ENCODE measurements around the gene SBK2. TPM values are rescaled to one million over a fixed set of nuclear protein-coding genes. Genes with fewer than 3 reads are reported as not detected.

SBK2 gene
- total and polyA plus RNA-seq, 5 donors, result 205 to 239 (median 210) TPM

GRCh38 chr19:55554741-55555152 lies 17.8 kb upstream of the SBK2 start:
- intact Hi-C loops (cut with DNase I), result no loop called here
- H3K4me3 ChIP-seq (ENCODE audit: low read length), result no peak overlapping the region
- DNase-seq, result peak in 1 of 3 donors; percentile 3
- H3K4me1 ChIP-seq (ENCODE audit: control insufficient read depth, insufficient read depth, low read length), result no peaks in the 10 kb centered on the region
- no peaks in the 10 kb centered on the region for H3K27me3 ChIP-seq (ENCODE audit: control insufficient read depth, insufficient read depth)
- no peaks in the 10 kb centered on the region for H3K9me3 ChIP-seq (ENCODE audit: control insufficient read depth, low read length)
- no peak overlapping the region for H3K27ac ChIP-seq (ENCODE audit: low read length)
- no peak for ATAC-seq
- 75% methylated on average over 8 of the region's 8 CpGs for WGBS

- Histone ChIP-seq H3K4me1 (ENCODE audit: control insufficient read depth, insufficient read depth, low read length) (no peaks in the 10 kb centered on the region), H3K27me3 (ENCODE audit: control insufficient read depth, insufficient read depth) (no peaks in the 10 kb centered on the region), H3K9me3 (ENCODE audit: control insufficient read depth, low read length) (no peaks in the 10 kb centered on the region), H3K27ac (ENCODE audit: low read length) (no peak overlapping the region), H3K4me3 (ENCODE audit: low read length) (no peak overlapping the region)
- WGBS, result 87% methylated on average over 9 of the region's 9 CpGs
- ATAC-seq (no peak), DNase-seq (peak in 1 of 3 donors; percentile 11)
- intact Hi-C loops (cut with DNase I), result no loop called here
These were observed 17.4 kb upstream of the SBK2 start for GRCh38 chr19:55554302-55554701.

GRCh38 chr19:55553217-55554182 lies 16.6 kb upstream of the SBK2 start:
- Histone ChIP-seq H3K4me1 (ENCODE audit: control insufficient read depth, insufficient read depth, low read length) (no peaks in the 10 kb centered on the region), H3K9me3 (ENCODE audit: control insufficient read depth, low read length) (no peaks in the 10 kb centered on the region), H3K4me3 (ENCODE audit: low read length) (no peak overlapping the region), H3K27ac (ENCODE audit: low read length) (no peak overlapping the region), H3K27me3 (ENCODE audit: control insufficient read depth, insufficient read depth) (no peaks in the 10 kb centered on the region)
- 55% methylated on average over 13 of the region's 13 CpGs for WGBS
- intact Hi-C loops (cut with DNase I), result no loop called here
- DNase-seq, result peak in 1 of 3 donors; percentile 4
- no peak for ATAC-seq

GRCh38 chr19:55552620-55553019 lies 15.7 kb upstream of the SBK2 start:
- no peak for ATAC-seq
- Histone ChIP-seq H3K27ac (ENCODE audit: low read length) (no peak overlapping the region), H3K4me3 (ENCODE audit: low read length) (no peak overlapping the region), H3K4me1 (ENCODE audit: control insufficient read depth, insufficient read depth, low read length) (no peaks in the 10 kb centered on the region), H3K27me3 (ENCODE audit: control insufficient read depth, insufficient read depth) (no peaks in the 10 kb centered on the region), H3K9me3 (ENCODE audit: control insufficient read depth, low read length) (no peaks in the 10 kb centered on the region)
- intact Hi-C loops (cut with DNase I), result no loop called here
- DNase-seq, result peak in 1 of 3 donors; percentile 40
- 67% methylated on average over 13 of the region's 13 CpGs for WGBS

GRCh38 chr19:55552206-55552605 lies 15.3 kb upstream of the SBK2 start:
- H3K27ac ChIP-seq (ENCODE audit: low read length), result no peak overlapping the region
- DNase-seq (peak in 1 of 3 donors; percentile 5), ATAC-seq (no peak)
- intact Hi-C loops (cut with DNase I), result no loop called here
- 73% methylated on average over 5 of the region's 5 CpGs for WGBS
- no peaks in the 10 kb centered on the region for H3K4me1 ChIP-seq (ENCODE audit: control insufficient read depth, insufficient read depth, low read length)
- H3K9me3 ChIP-seq (ENCODE audit: control insufficient read depth, low read length), result no peaks in the 10 kb centered on the region
- no peak overlapping the region for H3K4me3 ChIP-seq (ENCODE audit: low read length)
- no peaks in the 10 kb centered on the region for H3K27me3 ChIP-seq (ENCODE audit: control insufficient read depth, insufficient read depth)

GRCh38 chr19:55550321-55550650 lies 13.4 kb upstream of the SBK2 start:
- H3K27me3 ChIP-seq (ENCODE audit: control insufficient read depth, insufficient read depth), result no peaks in the 10 kb centered on the region
- ATAC-seq (no peak), DNase-seq (no peak)
- H3K27ac ChIP-seq (ENCODE audit: low read length), result no peak overlapping the region
- intact Hi-C loops (cut with DNase I), result no loop called here
- WGBS, result 39% methylated on average over 7 of the region's 7 CpGs
- no peaks in the 10 kb centered on the region for H3K9me3 ChIP-seq (ENCODE audit: control insufficient read depth, low read length)
- H3K4me1 ChIP-seq (ENCODE audit: control insufficient read depth, insufficient read depth, low read length), result no peaks in the 10 kb centered on the region
- no peak overlapping the region for H3K4me3 ChIP-seq (ENCODE audit: low read length)

- H3K27ac ChIP-seq (ENCODE audit: low read length), result peak overlapping the region; percentile 82
- no peak for ATAC-seq
These were observed 12.8 kb upstream of the SBK2 start for GRCh38 chr19:55549500-55550320.

GRCh38 chr19:55546822-55547614 lies 10.1 kb upstream of the SBK2 start:
- no peaks in the 10 kb centered on the region for H3K27me3 ChIP-seq (ENCODE audit: control insufficient read depth, insufficient read depth)

More at GRCh38 chr19:55549500-55550320, 12.8 kb upstream of the SBK2 start:
- WGBS, result 15% methylated on average over 36 of the region's 36 CpGs
- Histone ChIP-seq H3K9me3 (ENCODE audit: control insufficient read depth, low read length) (no peaks in the 10 kb centered on the region), H3K4me1 (ENCODE audit: control insufficient read depth, insufficient read depth, low read length) (no peaks in the 10 kb centered on the region), H3K4me3 (ENCODE audit: low read length) (peak overlapping the region; percentile 8), H3K27me3 (ENCODE audit: control insufficient read depth, insufficient read depth) (no peaks in the 10 kb centered on the region)
- peak in 2 of 3 donors; percentile 51 to 71 for DNase-seq
- intact Hi-C loops (cut with DNase I), result no loop called here

GRCh38 chr19:55546011-55546410 lies 9.1 kb upstream of the SBK2 start:
- peak; percentile 51 to 79 (median 64) for DNase-seq
- 20% methylated on average over 11 of the region's 11 CpGs for WGBS
- ATAC-seq, result peak; percentile 74 to 77

More at GRCh38 chr19:55546822-55547614, 10.1 kb upstream of the SBK2 start:
- WGBS, result 25% methylated on average over 17 of the region's 17 CpGs
- peak; percentile 79 to 90 for ATAC-seq
- no peak overlapping the region for H3K4me3 ChIP-seq (ENCODE audit: low read length)
- H3K4me1 ChIP-seq (ENCODE audit: control insufficient read depth, insufficient read depth, low read length), result no peaks in the 10 kb centered on the region
- peak; percentile 91 to 94 (median 93) for DNase-seq
- no peaks in the 10 kb centered on the region for H3K9me3 ChIP-seq (ENCODE audit: control insufficient read depth, low read length)
- intact Hi-C loops (cut with DNase I), result no loop called here
- H3K27ac ChIP-seq (ENCODE audit: low read length), result peak overlapping the region; percentile 84

GRCh38 chr19:55545443-55545842 lies 8.5 kb upstream of the SBK2 start, which contains the start of gene SBK3:
SBK3 (minus strand) TSS chr19:55545543; CDS start chr19:55545543, 0 bp downstream.
- no peaks in the 10 kb centered on the region for H3K9me3 ChIP-seq (ENCODE audit: control insufficient read depth, low read length)
- 71% methylated on average over 10 of the region's 10 CpGs for WGBS
- intact Hi-C loops (cut with DNase I), result no loop called here
- H3K4me1 ChIP-seq (ENCODE audit: control insufficient read depth, insufficient read depth, low read length), result no peaks in the 10 kb centered on the region
- no peaks in the 10 kb centered on the region for H3K27me3 ChIP-seq (ENCODE audit: control insufficient read depth, insufficient read depth)
- DNase-seq (peak in 2 of 3 donors; percentile 33 to 39), ATAC-seq (peak in 1 of 2 donors; percentile 1)
- H3K27ac ChIP-seq (ENCODE audit: low read length), result peak within 1 kb of the TSS; percentile 97
- peak within 1 kb of the TSS; percentile 42 for H3K4me3 ChIP-seq (ENCODE audit: low read length)

More at GRCh38 chr19:55546011-55546410, 9.1 kb upstream of the SBK2 start:
- intact Hi-C loops (cut with DNase I), result no loop called here
- peak overlapping the region; percentile 42 for H3K4me3 ChIP-seq (ENCODE audit: low read length)
- no peaks in the 10 kb centered on the region for H3K9me3 ChIP-seq (ENCODE audit: control insufficient read depth, low read length)
- no peaks in the 10 kb centered on the region for H3K27me3 ChIP-seq (ENCODE audit: control insufficient read depth, insufficient read depth)
- no peaks in the 10 kb centered on the region for H3K4me1 ChIP-seq (ENCODE audit: control insufficient read depth, insufficient read depth, low read length)
- peak overlapping the region; percentile 97 for H3K27ac ChIP-seq (ENCODE audit: low read length)

Data from right cardiac atrium (tissue), 5 donors.